HG03432 (cell line): Measurements from ENCODE around the gene FNBP1L.

Experiments used
- ATAC-seq: cut with Tn5 transposase; IDR thresholded peaks from one replicate; pipeline ENCODE4 v1.9.1; 2021; ENCODE audit warnings: mild to moderate bottlenecking, moderate library complexity; ENCODE audit not compliant: unreplicated experiment

FNBP1L gene

DNA sequence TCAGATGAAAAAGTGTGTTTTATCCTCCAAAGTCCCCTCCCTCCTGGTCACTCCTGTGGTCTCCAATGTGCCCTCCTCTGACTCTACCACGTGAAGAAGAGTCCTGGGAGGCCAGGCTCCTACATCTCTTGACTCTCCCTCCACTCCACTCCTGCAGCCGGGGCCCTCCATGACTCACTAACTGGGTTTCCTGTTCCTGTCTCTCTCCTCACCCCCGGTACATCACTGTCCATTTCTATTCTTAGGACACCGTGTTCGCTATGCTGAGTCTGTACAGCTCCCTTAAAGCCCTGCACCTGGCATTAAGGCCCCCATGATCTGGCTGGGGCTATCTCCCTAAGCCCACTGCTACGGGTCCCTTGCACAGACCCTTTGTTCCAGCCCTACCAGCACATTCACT, 140.3 kb downstream of the FNBP1L start:
- ATAC-seq, result no peak

DNA sequence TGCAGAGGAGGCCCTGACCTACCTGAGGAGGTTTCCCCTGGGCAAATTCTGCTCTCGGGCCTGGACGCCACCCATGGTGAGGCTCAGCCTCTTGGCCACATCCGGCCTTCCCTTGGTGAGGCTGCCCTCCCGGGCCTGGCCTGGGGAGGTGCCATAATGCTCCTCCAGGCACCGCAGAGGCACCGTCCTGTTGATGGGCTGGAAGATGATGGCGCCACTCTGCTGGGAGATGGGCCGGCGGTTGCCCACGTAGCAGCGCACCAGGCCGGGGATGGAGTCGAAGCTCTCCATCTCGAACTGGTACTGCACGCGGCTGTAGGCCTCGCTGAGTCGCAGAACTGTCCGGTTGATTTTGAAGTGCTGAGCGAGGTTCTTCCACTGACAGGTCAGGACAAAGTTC, 141.0 kb downstream of the FNBP1L start:
- ATAC-seq, result no peak

DNA sequence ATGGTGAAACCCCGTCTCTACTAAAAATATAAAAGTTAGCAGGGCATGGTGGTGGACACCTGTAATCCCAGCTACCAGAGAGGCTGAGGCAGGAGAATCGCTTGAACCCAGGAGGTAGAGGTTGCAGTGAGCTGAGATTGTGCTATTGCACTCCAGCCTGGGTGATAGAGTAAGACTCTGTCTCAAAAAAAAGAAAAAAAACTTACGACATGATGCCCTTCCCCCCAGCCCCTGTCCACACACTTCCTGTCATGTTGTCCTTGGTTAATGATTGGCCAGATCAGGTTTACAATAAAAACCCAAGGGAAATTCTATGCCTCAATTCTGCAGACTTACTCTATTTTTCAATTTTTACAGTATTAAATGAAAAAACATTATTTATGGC, 143.4 kb downstream of the FNBP1L start:
- peak; percentile 23 for ATAC-seq

DNA sequence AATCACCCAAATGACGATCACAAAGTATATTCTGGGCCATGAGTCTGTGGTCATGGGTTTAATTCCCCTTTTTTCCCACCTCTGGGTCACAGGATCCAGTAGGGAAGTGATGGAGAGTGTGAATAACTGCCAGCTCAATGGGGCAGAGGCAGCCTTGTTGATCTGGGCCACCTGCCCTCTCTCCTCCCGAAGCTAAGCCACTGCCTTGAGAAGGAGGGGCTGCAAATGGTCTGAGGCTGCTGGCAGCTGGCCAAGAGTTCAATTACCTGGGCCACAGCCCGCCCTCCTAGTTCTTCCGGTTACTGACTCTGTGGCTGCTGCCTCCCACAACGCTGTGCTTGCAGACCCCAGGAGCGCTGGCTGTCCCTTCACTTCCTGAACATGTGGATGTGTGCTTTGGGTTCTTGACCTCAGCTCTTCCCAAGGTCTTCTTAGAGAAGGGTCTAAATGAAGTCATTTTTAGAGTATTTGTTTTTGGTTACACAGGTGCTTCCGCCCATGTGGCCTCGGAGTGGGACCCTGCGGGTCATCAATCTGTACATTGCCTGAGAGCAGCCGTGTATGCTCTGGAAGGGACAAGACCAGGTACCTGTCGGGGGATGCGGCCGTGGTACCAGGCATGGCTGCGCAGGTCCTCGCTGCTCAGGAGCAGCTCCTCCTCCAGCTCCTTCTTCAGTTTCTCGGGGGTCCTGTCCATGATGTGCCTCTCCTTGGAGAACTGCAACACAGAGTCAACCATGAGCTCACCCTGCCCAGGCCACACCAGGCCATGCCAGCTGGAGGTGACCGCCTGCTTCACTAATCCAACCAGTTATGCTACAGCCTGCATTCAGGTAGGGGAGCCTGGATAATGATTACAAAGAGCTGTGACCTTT, 144.0 kb downstream of the FNBP1L start:
- peak; percentile 90 for ATAC-seq

DNA sequence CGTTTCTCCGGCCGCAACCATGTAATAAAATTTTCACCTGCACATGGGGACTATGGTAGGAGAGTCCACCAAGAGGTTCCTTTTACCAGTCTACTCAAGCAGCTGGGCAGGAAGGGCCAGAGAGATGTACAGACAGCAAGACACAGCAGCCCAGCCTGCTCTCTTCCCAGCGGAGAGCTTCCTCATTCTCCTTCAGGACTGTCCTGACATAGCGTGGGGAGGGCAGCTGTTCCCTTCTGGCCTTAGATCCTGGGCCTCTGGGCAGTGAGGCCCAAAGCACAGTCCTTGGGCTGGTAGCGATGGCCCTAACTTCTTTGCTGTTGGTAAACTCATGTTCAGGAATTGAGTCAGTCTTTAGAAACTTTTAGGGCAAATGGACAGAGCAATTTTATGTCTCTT, 144.6 kb downstream of the FNBP1L start:
- no peak for ATAC-seq

DNA sequence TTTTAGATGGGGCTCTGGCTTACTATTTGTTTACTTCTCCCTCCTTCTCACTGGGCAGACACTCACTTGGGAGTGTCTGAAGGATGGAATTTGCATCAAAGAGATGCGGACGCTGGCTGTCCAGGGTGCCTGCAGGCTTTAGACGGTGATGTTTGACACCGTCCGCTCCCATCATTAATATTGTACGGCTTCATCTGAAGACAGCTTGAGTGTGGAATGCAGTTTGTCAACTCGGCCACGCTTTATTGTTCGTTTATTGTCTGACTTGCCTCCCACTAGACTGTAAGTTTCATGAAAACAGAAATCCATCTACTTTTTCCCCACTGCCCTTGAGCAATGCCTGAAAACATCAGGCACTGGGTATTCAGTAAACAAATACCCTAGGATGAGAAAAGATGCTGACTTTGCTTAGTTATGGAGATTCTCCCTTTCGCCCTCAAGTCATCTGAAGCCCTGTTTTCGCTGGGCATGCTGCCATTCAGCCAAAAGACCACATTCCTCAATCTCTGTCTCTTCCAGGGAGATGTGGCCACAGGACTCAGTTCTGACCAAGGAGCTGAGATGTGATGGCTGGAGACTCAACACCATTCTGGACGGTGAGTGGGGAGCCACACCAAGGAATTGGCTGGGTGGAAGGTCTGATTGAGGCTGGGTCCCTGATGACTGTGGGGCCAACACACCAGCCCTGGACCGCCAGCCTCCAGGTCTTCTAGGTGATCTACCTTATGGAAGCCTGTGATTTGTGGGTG, 146.1 kb downstream of the FNBP1L start:
- no peak for ATAC-seq

DNA sequence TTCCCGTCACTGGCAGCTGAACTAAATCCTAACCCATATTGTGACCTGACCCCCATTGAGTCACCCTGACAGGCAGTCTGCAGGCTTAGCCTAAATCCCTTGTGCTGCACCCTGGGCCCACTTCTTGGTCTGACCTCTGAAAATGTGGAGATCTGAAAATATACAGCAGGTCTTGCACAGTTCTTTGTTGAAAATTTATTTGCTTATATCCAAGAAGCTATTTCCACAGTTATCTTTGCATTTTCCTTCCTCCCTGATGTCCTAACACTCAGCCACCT, 146.6 kb downstream of the FNBP1L start:
- ATAC-seq, result no peak

DNA sequence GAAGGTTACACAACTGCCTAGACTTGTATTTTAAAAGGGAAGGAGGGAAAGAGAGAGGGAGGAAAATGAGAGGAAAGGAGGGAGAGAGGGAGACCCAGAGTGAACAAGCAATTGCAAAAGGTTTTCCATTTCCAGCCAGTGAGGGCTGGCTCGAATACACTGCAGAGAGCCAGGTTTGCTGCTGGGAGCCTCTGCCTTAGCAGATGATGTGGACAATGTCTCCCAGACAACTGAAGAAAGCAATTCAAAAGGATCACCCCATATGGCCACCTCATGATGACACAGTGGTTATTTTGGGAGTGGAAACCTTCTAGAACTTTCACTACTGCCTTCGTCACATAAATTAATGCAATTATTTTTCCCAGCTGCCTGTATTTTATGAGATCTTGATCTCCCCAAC, 147.3 kb downstream of the FNBP1L start:
- ATAC-seq, result no peak

DNA sequence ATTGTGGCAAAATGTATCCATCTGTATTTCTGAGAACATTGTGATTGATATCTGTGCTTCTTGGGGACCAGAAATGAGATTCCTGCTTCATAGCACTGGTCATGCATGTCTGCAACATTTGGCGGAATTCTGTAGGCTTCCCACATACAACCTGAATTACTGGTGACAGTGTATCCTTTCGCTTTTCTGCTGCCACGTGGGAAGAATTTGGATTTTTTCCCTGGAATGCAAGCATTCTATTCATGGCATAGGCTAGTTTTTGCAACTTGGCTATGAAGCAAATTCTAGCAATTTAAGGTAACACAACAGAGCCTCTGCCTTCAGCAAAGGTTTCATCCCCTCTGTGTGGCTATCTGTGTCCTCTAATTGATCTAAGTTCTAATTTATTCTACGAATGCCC, 147.8 kb downstream of the FNBP1L start:
- ATAC-seq, result no peak

DNA sequence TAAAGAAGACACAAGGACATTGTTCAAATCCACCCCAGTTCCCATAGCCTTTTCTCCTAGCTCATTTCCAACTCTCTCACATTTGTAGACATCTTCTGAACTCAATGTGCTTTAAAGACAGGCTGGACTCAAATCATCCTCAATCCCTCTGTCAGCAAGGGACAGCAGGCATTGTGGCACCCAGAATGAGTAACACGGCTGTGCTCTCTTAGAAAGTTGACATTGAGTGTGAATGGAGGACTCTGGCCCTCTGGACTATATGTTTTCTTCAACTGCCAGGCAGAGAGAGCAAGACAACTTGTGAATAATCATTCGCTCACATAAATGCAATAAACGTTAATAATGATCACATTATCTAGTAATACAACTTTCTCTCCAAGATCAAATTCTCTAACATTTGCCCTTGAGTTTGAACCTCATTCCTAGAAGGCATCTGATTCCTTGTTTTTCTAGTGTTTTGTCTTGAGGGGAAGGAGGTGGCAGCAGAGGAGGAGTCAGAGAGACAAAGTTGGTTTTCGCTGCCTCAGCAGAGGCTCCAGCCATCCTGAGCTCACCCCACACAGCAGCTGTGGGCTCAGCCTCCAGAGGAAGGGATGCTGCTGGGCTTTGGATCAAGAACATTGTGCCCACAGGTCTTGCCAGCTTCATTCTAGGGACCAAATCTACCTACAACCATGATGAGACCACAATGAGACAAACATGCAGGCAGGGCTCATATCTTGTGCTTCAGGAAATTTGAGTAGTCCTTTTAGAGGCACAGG, 148.6 kb downstream of the FNBP1L start:
- ATAC-seq, result no peak

DNA sequence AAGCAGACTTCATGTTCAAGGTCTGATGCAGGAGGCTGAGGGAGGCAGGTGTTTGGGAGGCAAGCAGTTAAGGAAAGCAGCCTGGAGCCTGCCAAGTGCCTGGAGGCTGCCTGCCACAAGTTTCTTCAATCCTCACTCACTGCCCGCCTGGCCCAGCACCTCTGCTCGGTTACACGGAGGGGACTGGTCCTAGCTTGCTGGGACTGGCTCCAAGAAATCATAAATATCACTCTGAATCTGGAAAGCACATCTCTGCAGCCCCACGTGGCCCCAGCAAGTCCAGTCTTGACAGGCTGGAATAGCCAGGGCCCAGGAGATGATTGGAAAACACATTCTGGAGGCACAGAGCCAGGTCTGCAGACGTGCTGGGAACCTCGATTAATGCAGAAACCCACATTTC, 149.8 kb downstream of the FNBP1L start:
- no peak for ATAC-seq

DNA sequence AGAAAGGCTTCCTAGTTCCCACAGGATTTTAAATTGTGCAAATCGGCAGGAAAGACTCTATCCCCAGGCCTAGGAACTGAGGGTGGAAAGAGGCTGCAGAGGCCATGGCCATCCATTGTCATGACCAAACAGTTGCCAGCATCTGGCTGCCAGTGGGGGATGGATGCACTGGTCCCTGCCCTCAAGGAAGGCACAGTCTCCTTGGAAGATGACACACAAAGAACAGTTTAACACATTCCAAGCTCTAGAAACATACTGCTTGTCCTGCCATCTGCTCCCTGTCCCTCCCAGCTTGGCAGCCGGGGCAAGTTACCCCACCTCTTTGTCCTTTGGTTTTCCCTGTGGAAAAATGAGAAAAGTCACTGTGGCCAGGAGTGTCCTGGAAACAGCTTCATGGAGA, 150.5 kb downstream of the FNBP1L start:
- ATAC-seq, result no peak

DNA sequence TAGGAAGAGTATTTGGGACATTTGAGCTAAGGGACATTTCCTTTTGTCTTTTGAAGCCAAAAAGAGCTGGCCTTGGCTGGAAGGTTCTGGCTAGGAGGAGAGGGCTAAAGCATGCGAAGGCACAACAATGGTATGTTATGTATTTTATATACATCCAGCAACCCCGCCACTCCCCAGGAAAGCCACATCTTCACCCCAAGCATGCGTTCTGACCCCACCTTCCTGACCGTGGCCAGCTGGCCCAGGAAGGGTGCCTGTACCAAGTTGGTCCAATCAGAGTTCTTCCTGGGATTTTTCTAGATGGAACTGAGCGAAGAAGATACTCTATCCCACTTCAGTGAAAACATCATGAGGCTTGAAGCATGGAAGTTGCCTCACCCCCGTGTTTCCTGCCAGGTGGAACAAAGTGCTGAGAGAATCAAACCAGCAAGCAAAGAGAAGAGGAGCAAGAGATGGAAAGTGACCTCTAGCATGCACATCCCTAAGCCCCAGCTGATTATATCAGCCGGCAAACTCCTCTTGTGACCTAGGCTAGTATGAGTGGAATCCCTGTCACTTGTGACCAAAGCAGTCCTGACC, 151.0 kb downstream of the FNBP1L start:
- no peak for ATAC-seq

DNA sequence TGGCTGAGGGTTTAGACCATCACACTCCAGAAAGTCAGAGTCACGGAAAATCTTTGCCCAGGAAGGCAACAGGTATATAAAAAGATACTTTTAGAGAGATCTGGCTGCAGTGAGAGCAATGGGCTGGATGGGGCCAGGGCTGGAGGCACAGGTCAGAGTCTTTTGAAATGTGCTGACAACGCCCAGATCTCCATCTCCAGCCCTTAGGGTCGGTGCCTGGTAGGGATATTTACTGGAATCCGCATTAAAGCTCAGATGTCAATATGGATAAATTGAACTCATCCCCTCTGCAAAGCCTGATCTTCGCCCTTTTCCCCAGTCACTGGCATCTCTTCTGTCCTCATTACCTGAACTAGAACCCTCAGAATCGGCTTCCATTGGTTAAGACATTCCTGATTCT, 151.6 kb downstream of the FNBP1L start:
- ATAC-seq, result no peak

DNA sequence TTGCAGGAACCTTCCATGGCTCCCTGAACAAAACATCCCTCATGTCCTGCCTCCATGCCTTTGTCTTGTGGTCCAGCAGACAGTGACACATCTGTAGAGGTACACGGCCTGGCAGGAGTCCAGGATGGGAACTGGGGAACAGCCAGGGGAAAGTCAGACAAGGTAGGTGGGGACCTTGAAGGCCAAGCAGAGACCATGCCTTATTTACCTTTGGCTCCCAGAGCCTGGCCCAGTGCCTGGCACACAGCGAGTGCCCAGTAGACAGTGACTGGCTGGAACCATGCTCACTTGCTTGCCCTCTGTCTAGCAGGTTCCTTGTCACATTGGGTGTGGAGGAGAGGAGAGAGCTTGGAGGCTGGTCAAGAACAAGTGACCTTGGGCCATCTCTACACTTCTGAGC, 152.7 kb downstream of the FNBP1L start:
- no peak for ATAC-seq

DNA sequence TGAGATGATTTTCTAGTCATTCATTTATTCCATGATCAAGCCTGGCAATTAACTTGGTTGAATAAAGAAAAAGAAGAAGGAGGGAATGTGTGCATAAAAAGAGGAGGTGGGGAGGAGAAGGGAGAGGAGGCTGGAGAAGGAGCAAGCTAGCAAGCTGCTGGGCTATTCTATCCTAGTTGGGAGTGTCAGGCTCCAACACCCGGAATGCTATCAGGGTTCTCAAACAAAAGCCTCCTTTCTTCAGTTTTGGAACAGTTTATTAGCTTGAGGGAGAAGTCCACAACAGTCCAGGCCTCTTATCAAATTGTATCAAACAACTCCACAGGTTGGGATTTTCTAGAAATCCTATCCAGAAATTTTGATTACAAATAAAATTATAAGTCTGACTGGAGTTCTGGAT, 153.8 kb downstream of the FNBP1L start:
- ATAC-seq, result no peak

DNA sequence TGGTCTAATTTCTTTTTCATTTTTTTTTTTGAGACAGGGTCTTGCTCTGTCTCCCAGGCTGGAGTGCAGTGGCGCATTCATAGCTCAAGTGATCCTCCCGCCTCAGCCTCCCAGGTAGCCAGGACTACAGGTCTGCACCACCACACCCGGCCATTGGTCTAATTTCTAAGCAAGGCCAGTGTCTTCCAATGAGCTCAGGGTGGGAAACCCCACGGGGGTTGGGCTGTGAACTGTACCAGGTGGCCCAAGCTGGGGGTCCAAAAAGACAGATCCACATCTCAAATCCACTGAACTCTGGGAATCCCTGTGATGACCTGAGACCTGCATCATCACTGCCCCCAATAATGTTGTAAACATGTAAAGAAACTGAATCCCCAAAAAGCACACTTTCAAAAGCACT, 154.2 kb downstream of the FNBP1L start:
- ATAC-seq, result no peak

DNA sequence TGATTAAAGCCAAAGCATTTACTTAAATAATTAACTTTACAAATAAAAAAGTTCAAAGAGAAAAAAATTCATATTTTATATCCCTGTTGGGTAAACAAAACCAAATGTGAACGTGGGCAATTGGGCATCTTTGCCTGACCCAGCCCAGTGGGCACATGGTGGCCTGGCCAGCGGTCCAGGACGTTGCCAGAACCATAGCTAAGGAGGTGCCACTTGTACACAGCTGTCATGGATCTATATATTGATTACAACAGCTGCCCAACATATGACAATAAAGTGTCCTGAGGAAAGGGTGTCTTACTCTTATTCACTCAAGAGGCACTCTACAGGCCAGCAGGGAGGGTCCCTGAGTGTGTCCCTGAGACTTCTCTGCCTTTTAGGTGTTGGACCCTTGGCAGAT, 155.2 kb downstream of the FNBP1L start:
- ATAC-seq, result no peak

DNA sequence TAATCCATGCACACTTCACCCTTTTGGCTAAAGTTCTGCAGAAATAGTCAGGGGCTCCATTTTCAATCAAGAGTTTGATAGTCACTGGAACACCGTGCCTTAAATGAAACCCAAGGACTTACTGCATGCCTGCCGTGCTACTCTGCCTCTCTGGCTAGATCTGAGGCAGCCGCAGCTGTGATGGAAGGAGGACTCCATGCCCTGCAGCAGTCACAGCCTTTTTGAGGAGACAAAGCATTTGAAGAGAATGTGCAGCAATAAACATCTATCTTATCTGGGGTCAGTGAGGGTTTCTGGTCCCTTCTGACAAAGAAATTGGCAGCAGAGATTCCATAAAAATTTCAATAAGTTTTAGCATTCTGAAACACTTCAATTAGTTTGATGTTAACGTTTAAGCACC, 155.7 kb downstream of the FNBP1L start:
- no peak for ATAC-seq
